Activated CD4-positive, CD25-positive, alpha-beta regulatory T cell treated with anti-CD3 and anti-CD28 coated beads, Interleukin-2, amount 50 U/mL, for 16 hours (primary cell): ENCODE data around the gene GSC2.

Experiments used
- DNase-seq: peaks from one replicate; pipeline ENCODE4 v3.0.0-alpha.2; 2020; ENCODE audit warnings: low read depth, low spot score

Gene GSC2

GRCh38 chr22:19152942-19153883, 3.1 kb upstream of the GSC2 start:
- DNase-seq, result no peak

DNA sequence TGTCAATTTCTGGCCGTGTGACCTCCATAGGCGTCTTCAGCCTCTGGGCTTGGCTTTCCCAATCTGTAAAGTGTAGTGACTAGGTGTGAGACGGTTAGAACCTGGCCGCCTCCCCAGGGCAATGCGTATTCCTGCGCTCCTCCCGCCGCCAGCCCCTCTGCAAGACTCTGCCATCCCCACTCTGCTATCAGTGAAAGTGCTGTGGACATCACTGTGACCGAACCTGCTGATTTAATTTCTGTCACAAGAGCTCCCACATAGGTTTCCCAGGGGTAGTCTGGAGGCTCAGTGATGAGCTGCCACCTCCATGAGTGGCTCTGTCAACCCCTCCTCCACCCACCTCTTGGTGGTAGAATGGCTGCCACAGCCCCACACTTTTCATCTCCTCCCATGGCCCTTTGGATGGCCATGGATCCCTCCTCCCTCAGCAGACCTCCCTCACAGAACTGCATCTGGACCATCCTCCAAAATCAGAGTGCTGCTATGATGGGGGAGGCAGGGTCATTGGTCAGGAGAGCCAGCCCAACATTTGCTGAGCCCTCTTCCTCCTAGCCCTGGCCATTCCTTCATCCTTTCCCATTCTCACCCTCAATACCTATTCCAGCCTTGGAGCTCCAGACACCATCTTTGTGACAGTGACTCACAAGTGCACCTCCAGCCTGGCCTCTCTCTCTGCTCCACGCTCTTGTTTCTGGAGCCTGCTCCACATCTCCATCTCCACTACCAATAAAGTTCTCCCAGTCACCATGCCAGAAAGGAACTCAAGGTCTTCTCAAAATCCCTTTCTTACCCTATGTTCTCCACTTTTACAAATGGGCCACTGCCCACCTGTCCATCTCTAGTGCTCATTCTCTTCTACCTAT, 1.5 kb upstream of the GSC2 start:
- DNase-seq, result no peak

DNA sequence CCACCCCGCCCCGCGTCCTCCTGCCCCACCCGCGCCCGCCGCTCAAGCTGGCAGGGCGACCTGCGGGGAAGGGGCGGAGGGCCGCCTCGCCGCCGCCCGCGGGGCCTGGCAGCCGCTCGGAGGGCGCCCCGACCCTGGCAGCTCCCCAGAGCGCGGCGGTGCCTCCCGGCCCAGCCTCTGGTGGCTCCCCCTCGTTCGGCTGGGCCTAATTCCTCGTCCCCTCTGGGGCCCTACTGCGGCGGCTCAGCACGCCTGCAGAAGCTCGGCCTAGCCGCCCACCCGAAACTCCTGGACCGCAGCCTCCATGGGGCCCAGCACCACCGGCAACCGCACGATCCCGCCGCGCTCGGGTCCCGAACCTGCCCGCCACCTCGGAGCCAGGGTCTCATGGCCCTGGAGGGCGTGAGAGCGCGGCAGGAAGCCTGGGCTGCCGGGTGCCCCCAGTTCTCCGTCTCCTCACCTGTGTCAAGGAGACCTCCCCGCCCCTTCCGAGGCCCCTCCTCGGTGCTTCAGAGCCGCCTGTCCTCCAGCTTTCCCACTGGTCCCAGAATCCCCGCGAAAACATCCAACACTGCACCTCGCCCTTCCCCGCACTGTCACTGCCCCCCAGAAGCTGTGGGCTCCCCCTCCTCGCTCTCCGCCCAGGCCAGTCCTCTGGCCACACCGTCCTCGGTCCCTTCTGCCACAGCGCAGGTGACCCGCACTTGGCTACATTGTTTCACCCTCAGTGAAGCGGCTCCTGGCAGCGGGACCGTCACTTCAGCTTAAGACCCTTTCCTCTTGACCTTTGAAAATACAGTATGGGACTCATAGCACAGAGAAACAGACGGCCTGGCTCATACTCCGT, 613 bp upstream of the GSC2 start:
- no peak for DNase-seq

DNA sequence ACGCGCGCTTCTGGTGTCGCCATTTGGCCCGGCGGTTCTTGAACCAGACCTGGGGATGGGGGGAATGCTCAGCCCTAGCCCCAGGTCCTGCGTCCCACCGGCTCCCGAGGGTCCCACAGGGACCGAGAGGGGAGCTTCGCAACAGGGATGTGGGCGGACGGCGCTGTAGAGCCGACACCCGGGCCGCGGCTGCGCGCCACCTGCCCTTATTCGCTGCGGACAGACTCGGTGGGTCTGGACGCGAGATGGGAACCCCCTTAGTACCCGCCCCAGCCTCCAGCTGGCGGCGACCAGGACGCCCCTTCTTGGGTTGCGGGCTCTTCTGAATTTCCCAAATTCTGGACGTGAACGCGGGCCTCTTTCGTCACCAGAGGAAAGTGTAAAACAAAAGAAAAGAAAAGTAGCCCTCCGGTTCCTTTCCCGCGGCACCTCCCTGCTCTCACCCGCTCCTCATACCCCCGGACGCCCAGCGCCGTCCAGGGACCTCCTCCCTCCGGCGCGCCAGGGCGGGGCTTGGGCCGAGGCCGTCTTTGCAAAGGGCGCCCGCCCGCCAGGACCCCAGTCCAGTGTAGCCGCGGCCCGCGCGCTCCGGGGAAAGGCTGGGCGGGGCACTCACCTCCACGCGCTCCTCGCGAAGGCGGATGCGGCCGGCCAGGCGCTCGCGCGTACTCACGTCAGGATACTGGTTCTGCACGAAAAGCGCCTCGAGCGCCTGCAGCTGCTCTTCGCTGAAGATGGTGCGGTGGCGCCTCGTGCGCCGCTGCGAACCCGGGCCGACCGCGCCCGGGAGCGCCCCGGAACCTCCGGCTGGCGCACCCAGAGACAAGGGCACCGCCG, 827 bp downstream of the GSC2 start:
- DNase-seq, result no peak

GRCh38 chr22:19148417-19149046, 1.6 kb downstream of the GSC2 start:
- DNase-seq, result no peak

DNA sequence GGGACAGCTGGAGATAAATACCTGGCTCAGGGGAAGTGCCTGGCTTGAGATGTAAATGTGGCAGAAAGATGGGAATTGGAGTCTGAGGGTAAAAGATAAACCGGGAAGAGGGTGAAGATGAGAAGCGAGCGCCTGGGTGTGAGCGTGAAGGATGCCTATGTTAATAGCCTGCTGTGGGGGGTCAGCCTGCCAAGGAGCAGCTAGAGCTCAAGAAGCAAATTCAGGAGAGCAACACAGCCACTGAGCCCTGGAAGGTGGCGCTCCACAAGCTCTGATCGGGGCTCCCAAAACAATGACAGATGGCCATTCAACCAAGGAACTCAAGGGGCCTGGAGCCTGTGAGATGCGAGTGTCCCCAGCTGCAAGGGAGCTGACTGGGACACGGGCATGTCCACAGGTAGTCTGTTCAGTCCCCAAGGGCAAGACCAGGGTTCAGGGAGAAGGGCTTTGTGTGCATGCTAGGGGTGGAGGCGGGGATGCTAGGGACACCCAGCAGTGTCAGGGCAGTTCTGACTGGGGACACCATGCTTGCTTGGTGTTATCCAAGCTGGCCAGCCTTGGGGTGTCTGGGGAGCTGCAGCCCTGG, 2.8 kb downstream of the GSC2 start:
- no peak for DNase-seq

DNA sequence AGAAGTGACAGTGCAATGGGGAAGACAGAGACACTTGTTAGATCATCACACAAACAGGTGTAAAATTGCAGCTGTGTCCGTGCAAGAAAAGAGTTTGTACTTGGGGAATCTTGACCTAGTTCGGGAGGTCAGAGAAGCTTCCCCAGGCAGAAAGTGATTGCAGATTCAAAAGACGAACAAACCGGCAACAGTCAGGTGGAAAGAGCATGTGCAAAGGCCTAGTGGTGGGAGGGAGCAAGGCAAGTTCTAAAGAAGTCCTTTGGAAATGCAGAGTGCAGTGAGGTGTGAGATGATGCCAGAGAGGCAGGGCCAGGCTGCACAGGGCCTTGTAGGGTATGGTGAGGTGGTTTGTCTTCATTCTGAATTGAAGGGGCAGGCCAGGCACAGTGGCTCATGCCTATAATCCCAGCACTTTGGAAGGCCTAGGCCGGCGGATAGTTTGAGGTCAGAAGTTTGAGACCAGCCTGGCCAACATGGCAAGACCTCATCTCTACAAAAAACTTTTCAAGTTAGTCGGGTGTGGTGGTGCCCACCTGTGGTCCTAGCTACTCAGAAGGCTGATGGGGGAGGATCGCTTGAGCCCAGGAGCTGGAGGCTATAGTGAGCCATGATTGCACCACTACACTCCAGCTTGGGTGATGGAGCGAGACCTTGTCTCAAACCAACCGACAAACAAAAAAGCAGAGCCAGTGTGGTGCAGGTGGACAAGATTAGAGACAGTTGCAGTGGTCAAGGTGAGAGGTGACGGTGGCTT, 3.7 kb downstream of the GSC2 start:
- DNase-seq, result no peak

DNA sequence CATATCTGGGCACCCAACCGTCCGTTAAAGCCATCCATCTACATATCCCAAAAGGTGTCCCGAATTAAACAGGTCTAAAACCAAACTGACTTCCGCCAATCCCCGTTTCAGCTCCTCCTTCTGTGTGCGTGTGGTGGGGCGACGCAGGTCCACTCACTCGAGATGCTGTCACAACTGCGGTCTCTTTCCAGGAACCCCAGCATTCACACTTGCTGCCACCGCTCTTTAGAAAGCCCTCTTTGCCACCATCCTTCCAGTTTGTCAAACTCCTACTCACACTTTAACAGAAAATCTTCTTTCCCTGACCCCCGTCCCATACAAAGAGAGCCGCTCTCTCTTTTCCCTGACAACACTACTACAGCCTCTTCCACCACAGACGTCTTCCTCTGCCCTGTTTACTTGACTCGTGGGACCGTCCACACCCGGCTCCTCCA, 6.1 kb downstream of the GSC2 start:
- DNase-seq, result no peak

DNA sequence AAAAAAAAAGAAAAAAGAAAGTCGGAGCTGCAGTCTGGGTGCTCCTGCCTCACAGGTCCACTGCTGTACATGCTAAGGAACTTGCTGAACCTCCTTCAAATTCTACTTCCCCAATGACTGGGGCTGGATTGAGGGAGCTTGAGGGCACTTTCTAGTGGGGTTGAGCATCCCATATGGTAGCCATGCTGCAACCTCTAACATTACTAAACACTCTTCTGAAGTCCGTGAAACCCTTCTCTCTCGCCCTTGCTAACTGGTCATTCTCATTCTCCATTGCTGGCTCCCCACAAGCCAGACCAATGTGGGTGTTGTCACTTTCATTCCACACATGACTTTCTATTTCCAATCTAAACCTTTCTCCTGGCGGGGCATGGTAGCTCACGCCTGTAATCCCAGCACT, 6.9 kb downstream of the GSC2 start:
- no peak for DNase-seq

- DNase-seq, result no peak
These were observed 7.7 kb downstream of the GSC2 start for GRCh38 chr22:19142394-19142793.

GRCh38 chr22:19139974-19140373, 10.1 kb downstream of the GSC2 start:
- no peak for DNase-seq

- no peak for DNase-seq
These were observed 11.1 kb downstream of the GSC2 start for GRCh38 chr22:19139001-19139356.

DNA sequence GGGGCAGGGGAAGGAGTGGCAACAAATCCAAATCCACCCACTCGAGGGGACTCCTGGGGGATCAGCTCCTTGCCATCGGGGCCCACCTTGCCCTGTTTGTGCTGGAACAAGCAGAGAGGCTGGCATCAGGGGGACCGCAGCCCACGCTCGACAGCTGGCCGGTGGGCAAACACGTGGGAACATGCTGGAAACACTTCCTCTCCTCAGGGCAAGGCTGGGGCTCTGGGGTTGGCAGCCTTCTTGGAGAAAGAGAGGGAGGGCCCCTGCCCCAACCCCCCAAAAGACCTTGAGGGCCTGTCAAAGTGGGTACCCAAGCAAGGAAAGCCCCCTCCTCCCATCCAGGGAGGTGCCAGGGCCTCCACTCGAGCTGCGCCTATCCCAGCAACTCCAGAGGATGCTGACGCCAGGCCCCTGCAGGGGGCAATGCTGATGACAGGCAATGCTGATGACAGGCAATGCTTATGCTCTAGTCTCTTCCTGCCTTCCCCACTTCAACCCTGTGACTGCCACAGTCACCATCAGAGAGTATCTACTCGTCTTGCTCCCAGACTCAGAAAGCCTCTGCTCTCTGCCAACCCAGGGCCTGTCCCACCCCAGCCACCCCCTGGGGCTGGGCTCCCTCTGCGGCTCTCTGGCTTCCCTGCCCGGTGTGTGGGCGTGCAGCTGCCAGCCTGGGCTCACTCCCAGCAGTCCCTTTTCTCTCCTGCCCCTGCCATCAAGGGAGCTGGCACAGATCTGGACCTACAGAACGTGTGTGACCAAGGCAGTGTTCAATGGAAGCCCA, 11.7 kb downstream of the GSC2 start:
- no peak for DNase-seq

DNA sequence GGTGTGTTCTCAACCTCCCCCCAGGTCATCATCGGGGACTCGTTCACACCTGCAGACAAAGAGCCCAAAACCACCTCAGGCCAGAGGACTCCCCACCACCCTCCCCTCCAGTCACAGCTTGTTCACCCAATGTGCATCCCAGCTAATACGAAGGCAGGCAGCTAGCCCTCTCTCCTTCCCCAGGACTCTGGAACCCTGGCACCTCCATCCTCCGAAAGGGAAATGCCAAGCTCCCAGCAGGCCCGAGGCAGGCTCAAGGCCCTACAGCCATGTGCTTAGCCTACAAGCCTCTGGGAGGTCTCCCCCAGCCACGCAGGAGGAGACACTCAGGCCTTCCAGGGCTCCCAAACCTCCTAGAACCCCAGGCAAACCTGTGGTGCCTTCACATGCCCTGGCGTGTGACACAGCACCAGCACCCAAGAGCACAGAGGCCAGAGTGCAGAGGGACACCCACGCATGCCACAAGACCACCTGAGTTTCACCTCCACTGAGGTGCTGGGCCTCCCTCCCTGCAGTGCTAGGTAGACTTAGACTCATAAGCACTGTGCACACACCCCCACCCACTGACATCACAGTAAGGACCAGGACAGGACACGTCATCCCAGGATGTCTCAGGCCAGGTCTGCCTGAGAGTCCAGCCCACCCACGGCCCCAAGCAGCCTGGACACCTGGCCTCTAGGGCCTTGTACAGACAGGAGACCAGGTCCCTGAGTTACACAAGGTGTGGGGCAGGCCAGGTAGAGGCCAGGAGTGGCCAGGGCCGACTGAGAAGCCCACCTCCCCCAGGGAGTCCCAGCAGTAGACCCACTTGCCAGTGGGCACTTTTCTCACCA, 12.5 kb downstream of the GSC2 start:
- DNase-seq, result no peak

- DNase-seq, result no peak
These were observed 13.2 kb downstream of the GSC2 start for GRCh38 chr22:19136915-19137314.

DNA sequence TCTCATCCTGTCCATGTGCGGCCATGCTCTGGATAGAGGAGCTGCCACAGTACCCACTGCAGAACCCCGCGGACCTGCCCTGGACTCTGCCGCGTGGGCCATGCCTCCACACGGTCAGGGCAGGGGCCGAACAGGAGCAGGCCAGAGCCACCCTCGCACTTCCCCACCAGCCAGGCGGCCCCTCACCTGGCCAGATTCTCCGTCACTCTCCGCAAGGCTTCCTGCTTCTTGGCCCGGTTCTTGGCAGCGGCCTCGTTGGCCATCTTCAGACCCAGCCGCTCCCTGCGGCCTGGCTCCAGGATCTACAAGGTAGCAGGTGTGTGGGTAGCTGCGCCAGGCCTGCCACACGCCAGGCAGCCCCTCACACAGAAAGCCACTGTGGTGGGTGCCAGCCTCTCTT, 15.2 kb downstream of the GSC2 start:
- DNase-seq, result no peak

GRCh38 chr22:19134176-19134831, 15.8 kb downstream of the GSC2 start:
- DNase-seq, result no peak
